Measurements from ENCODE around the gene PRDM16.

DNA sequence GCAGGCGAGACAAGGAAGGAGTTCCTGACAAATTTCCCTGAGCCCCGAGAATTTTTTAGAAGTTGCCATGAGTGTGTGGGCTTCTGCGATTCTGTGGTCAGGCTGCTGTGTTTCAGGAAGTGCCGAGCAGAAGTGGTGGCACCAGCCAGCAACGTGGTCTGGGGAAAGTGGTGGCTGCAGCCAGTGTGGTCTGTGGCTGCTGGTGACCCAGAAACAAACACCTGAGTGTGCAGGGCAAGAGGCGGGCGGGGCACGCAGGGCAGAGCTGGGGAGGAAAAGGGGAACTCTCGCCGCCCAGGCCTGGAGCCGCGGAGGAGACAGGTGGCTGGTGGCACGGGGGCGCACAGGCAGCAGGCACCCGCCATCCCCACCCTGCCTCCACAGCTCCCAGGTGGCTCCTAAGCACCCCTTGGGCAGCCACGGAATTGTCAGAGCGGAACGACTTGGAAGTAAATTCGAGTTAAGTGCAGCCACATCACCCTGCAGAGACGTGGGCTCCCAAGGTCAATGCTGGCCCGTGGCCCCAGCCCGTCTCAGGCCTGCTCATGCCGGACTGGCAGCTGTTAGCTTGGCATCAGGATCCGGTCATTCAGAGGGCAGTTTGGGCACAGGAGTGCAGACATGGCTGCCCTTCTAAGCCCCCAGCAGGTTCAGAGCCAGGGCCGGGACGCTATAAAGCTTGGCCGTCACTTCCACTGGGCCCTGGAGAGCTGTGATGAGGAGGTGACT lies 25.1 kb downstream of the PRDM16 start:
- TF ChIP-seq ZFP3 (CRISPR knock-in tag; IDR thresholded peaks at IDR 0.05) (no peak), ESRRG (CRISPR knock-in tag; IDR thresholded peaks at IDR 0.05) (no peak), SNAI2 (CRISPR knock-in tag; IDR thresholded peaks at IDR 0.05) (no peak), CREB5 (CRISPR knock-in tag; IDR thresholded peaks at IDR 0.05; ENCODE audit: low read depth) (no peak)
- TF ChIP-seq, protein P1, sequence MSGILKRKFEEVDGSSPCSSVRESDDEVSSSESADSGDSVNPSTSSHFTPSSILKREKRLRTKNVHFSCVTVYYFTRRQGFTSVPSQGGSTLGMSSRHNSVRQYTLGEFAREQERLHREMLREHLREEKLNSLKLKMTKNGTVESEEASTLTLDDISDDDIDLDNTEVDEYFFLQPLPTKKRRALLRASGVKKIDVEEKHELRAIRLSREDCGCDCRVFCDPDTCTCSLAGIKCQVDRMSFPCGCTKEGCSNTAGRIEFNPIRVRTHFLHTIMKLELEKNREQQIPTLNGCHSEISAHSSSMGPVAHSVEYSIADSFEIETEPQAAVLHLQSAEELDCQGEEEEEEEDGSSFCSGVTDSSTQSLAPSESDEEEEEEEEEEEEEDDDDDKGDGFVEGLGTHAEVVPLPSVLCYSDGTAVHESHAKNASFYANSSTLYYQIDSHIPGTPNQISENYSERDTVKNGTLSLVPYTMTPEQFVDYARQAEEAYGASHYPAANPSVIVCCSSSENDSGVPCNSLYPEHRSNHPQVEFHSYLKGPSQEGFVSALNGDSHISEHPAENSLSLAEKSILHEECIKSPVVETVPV (CRISPR knock-in tag; IDR thresholded peaks at IDR 0.05), result no peak
